HepG2 (cell line): ENCODE results near the gene SLA2. TPM values are rescaled to one million over a fixed set of nuclear protein-coding genes. Genes with fewer than 3 reads are reported as not detected.

ENCODE experiments used
- PHF8 ChIP-seq: sonication (generic); formaldehyde crosslinking; IDR thresholded peaks from 2 replicates; pipeline ENCODE4 v1.5.0; 2020; ENCODE audit warnings: missing genetic modification reagents
- POGK ChIP-seq: sonication (generic); formaldehyde crosslinking; conservative IDR thresholded peaks from 2 replicates; pipeline ENCODE4 v1.8.0; 2022; ENCODE audit warnings: mild to moderate bottlenecking, moderate library complexity, missing genetic modification reagents
- RNF2 ChIP-seq: fragments of 450-650 bp; conservative IDR thresholded peaks from 2 replicates; pipeline ENCODE4 v1.6.1; 2016; ENCODE audit warnings: low read depth
- SRSF9 ChIP-seq: fragments of 200-400 bp; formaldehyde crosslinking; IDR thresholded peaks from 2 replicates; pipeline ENCODE4 v1.6.1; 2018; ENCODE audit warnings: borderline replicate concordance, mild to moderate bottlenecking, low read depth, low read length; ENCODE audit not compliant: insufficient read depth, poor library complexity, severe bottlenecking
- TFE3 ChIP-seq: IDR thresholded peaks from 2 replicates; pipeline ENCODE4 v1.6.1; 2016
- XBP1 ChIP-seq: sonication (generic); formaldehyde crosslinking; IDR thresholded peaks from 2 replicates; pipeline ENCODE4 v1.5.0; 2020; ENCODE audit warnings: missing genetic modification reagents
- ZBED4 ChIP-seq: sonication (generic); formaldehyde crosslinking; IDR thresholded peaks from 2 replicates; pipeline ENCODE4 v1.4.0; 2020; ENCODE audit warnings: missing genetic modification reagents, borderline replicate concordance
- ZFAT ChIP-seq: sonication (generic); formaldehyde crosslinking; conservative IDR thresholded peaks from 2 replicates; pipeline ENCODE4 v1.8.1; 2023; ENCODE audit warnings: missing genetic modification reagents, inconsistent platforms
- ZNF18 ChIP-seq: sonication (generic); formaldehyde crosslinking; IDR thresholded peaks from 2 replicates; pipeline ENCODE4 v1.8.0; 2022; ENCODE audit warnings: mild to moderate bottlenecking, missing genetic modification reagents; ENCODE audit not compliant: insufficient replicate concordance
- ZNF513 ChIP-seq: sonication (generic); formaldehyde crosslinking; conservative IDR thresholded peaks from 2 replicates; pipeline ENCODE4 v1.5.0; 2020; ENCODE audit warnings: missing genetic modification reagents
- ZNF572 ChIP-seq: sonication (generic); formaldehyde crosslinking; IDR thresholded peaks from 2 replicates; pipeline ENCODE4 v1.5.1; 2020; ENCODE audit warnings: mild to moderate bottlenecking, missing genetic modification reagents
- ZNF574 ChIP-seq: sonication (generic); formaldehyde crosslinking; IDR thresholded peaks from 2 replicates; pipeline ENCODE4 v1.4.0; 2020; ENCODE audit warnings: missing genetic modification reagents
- ZSCAN20 ChIP-seq: sonication (generic); formaldehyde crosslinking; IDR thresholded peaks from 2 replicates; pipeline ENCODE4 v1.4.0; 2020; ENCODE audit warnings: missing genetic modification reagents, mild to moderate bottlenecking, borderline replicate concordance
- polyA plus RNA-seq, 8 experiments: library from polyadenylated mRNA; depleted of rRNA in 3 of 8; stranded (reverse) in 7 of 8; unstranded in 1 of 8; fragments of >200 nt; fragmentation: Illumina TruSeq in 4 of 8; extraction: Trizol in 4 of 8; gene quantifications; 2 replicates each; pipeline versions ENCODE4 v1.2.1 to v1.2.3, GENCODE V29; 2011 to 2016; ENCODE audit warnings: low read depth in 4 of 8, missing spikeins in 1 of 8, mixed read lengths in 1 of 8; ENCODE audit not compliant: insufficient read depth in 1 of 8
- total RNA-seq, 5 experiments: library from RNA; depleted of rRNA; stranded (reverse); fragments of >200 nt; fragmentation: Illumina TruSeq; extraction: Trizol; gene quantifications; 2 replicates each; pipeline ENCODE4 v1.2.3, GENCODE V29; 2016; ENCODE audit warnings: low read depth in 1 of 5

SLA2 gene
- total and polyA plus RNA-seq, 2 of the 13 experiments (the other 11 are each of a cell fraction or from before 2014, with no cell fraction given) = 1.6 to 3.6 TPM

GRCh38 chr20:36647196-36648121 lies 1.5 kb upstream of the SLA2 start (continued):
- no peak for TF ChIP-seq XBP1
- TF ChIP-seq TFE3 (CRISPR knock-in tag) = no peak
- no peak for TF ChIP-seq ZFAT (CRISPR knock-in tag)
- no peak for TF ChIP-seq ZNF572
- no peak for TF ChIP-seq ZNF574
- no peak for TF ChIP-seq ZNF513
- TF ChIP-seq PHF8 (CRISPR knock-in tag) = peak; percentile 41; the same call in 1 of the 2 replicates
- no peak for TF ChIP-seq RNF2
- no peak for TF ChIP-seq SRSF9
- TF ChIP-seq ZBED4 (CRISPR knock-in tag) = no peak
- TF ChIP-seq ZNF18 (CRISPR knock-in tag) = no peak
- TF ChIP-seq ZSCAN20 = no peak
- TF ChIP-seq POGK = 0 out of 2 replicates have a peak, but pooled peaks have one; percentile 35
